Osteoblast (primary cell): ENCODE data around the gene BTBD1. TPM values are rescaled to one million over a fixed set of nuclear protein-coding genes. Genes with fewer than 3 reads are reported as not detected.

Experiments
- DNase-seq: peaks from one replicate; pipeline ENCODE4 v3.0.0; 2011; ENCODE audit warnings: low spot score, mixed read lengths; ENCODE audit not compliant: insufficient read length; ENCODE audit errors: missing footprints
- H2AFZ ChIP-seq: 2 replicates; pipeline ENCODE4 v1.6.0; 2011; ENCODE audit warnings: mild to moderate bottlenecking, low read length
- H3K27ac ChIP-seq: 2 replicates; pipeline ENCODE4 v1.5.1; 2011; ENCODE audit warnings: mild to moderate bottlenecking, low read depth, low read length, moderate library complexity
- H3K27me3 ChIP-seq: 2 replicates; pipeline ENCODE4 v1.6.0; 2012; ENCODE audit warnings: mild to moderate bottlenecking, control low read depth, inconsistent platforms, low read length, moderate library complexity; ENCODE audit not compliant: insufficient read depth
- H3K36me3 ChIP-seq: 2 replicates; pipeline ENCODE4 v1.5.1; 2011; ENCODE audit warnings: mild to moderate bottlenecking, low read length, control low read depth, moderate library complexity; ENCODE audit not compliant: insufficient read depth
- H3K4me1 ChIP-seq: 2 replicates; pipeline ENCODE4 v1.5.1; 2011; ENCODE audit warnings: mild to moderate bottlenecking, low read length, control low read depth, moderate library complexity; ENCODE audit not compliant: insufficient read depth
- H3K4me2 ChIP-seq: 2 replicates; pipeline ENCODE4 v1.6.0; 2011; ENCODE audit warnings: mild to moderate bottlenecking, low read length; ENCODE audit not compliant: insufficient read depth
- H3K4me3 ChIP-seq: fragments of 200-600 bp; sonication (generic); 3 replicates; pipeline ENCODE4 v1.5.1; 2012; ENCODE audit warnings: mild to moderate bottlenecking, low read length, inconsistent platforms; ENCODE audit not compliant: insufficient read depth
- H3K79me2 ChIP-seq: 2 replicates; pipeline ENCODE4 v1.6.0; 2012; ENCODE audit warnings: mild to moderate bottlenecking, low read length, control low read depth, inconsistent platforms; ENCODE audit not compliant: insufficient read depth
- H3K9me3 ChIP-seq: 2 replicates; pipeline ENCODE4 v1.5.1; 2011; ENCODE audit warnings: low read depth, low read length, control low read depth
- H4K20me1 ChIP-seq: 2 replicates; pipeline ENCODE4 v1.6.0; 2012; ENCODE audit warnings: mild to moderate bottlenecking, low read length, control low read depth; ENCODE audit not compliant: insufficient read depth
- CTCF ChIP-seq: IDR thresholded peaks from 2 replicates; pipeline ENCODE4 v1.5.1; 2011; ENCODE audit warnings: mild to moderate bottlenecking, low read depth, low read length, moderate library complexity; ENCODE audit errors: extremely low read depth
- total RNA-seq: library from RNA; depleted of rRNA; stranded (reverse); fragments of >200 nt; gene quantifications from 2 replicates; pipeline ENCODE4 v1.2.3, GENCODE V29; 2012

The BTBD1 gene
- total RNA-seq, 1 donor: 88.3 TPM

DNA sequence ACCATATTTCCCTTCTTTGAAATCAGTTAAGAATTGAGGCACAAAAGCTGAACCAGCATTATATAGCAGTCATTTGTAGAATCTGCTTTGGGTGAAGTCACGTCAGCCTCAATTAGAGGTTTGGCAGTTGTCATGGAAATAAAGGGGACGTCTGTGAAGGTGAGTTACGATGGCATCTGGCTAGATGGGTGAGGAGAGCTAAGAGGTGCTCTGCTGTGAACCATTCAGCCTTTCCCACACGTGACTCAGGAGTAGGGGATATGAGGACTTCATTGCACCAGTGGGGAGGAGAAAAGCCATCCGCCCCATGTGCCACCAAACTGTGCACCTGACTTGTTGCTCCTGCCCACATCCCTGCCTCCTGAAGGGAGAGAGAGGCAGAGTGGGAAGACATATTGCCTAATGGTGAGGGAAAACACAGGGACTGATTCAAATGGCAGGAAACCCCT, 52.8 kb downstream of the BTBD1 start:
- DNase-seq: no peak
- H3K4me3 ChIP-seq: no peak overlapping the region
- no peak overlapping the region for H3K4me2 ChIP-seq
- H3K9me3 ChIP-seq: no peaks in the 10 kb centered on the region
- peaks cover 16% of the 10 kb centered on the region for H3K36me3 ChIP-seq
- no peak overlapping the region for H3K27ac ChIP-seq
- peaks cover 8% of the 10 kb centered on the region for H4K20me1 ChIP-seq
- no peaks in the 10 kb centered on the region for H3K27me3 ChIP-seq
- no peak overlapping the region for H2AFZ ChIP-seq
- TF ChIP-seq CTCF: no peak
- H3K4me1 ChIP-seq: peaks cover 20% of the 10 kb centered on the region
- H3K79me2 ChIP-seq: peaks cover 20% of the 10 kb centered on the region

GRCh38 chr15:83012636-83013035, 54.4 kb downstream of the BTBD1 start:
- Histone ChIP-seq H3K4me1 (peaks cover 20% of the 10 kb centered on the region), H3K4me2 (peak overlapping the region; percentile 92), H4K20me1 (peaks cover 8% of the 10 kb centered on the region), H3K4me3 (peak overlapping the region; percentile 89), H2AFZ (no peak overlapping the region), H3K9me3 (no peaks in the 10 kb centered on the region), H3K27me3 (no peaks in the 10 kb centered on the region), H3K79me2 (peaks cover 21% of the 10 kb centered on the region), H3K36me3 (peaks cover 23% of the 10 kb centered on the region), H3K27ac (no peak overlapping the region)
- TF ChIP-seq CTCF: no peak
- no peak for DNase-seq

- Histone ChIP-seq H3K4me2 (peak overlapping the region; percentile 92), H3K79me2 (peaks cover 23% of the 10 kb centered on the region), H3K9me3 (no peaks in the 10 kb centered on the region), H3K4me3 (peak overlapping the region; percentile 89), H3K4me1 (peaks cover 20% of the 10 kb centered on the region), H3K27ac (peak overlapping the region; percentile 74), H3K27me3 (no peaks in the 10 kb centered on the region), H2AFZ (peak overlapping the region; percentile 99), H3K36me3 (peaks cover 27% of the 10 kb centered on the region), H4K20me1 (peaks cover 8% of the 10 kb centered on the region)
- no peak for TF ChIP-seq CTCF
- no peak for DNase-seq
Measured at GRCh38 chr15:83012076-83012426, 55.0 kb downstream of the BTBD1 start.

- peak; percentile 95 for DNase-seq
- Histone ChIP-seq H3K36me3 (peaks cover 33% of the 10 kb centered on the region), H3K27ac (peak within 1 kb of the TSS; percentile 74), H2AFZ (peak within 1 kb of the TSS; percentile 99), H3K4me3 (peak within 1 kb of the TSS; percentile 89), H3K4me1 (peaks cover 20% of the 10 kb centered on the region), H3K4me2 (peak within 1 kb of the TSS; percentile 92), H3K27me3 (no peaks in the 10 kb centered on the region), H4K20me1 (peaks cover 8% of the 10 kb centered on the region), H3K9me3 (no peaks in the 10 kb centered on the region), H3K79me2 (peaks cover 23% of the 10 kb centered on the region)
- TF ChIP-seq CTCF: peak; percentile 65
Measured at GRCh38 chr15:83011271-83012075, 55.6 kb downstream of the BTBD1 start, which contains the start of gene C15orf40. TSS of gene C15orf40 (minus strand) at chr15:83011639. CDS start at chr15:83011607, 32 bp downstream.
